Measurements from ENCODE around the gene COX8A. TPM values are rescaled to one million over a fixed set of nuclear protein-coding genes. Genes with fewer than 3 reads are reported as not detected.
A peak's percentile ranks its signal among the peaks of the same experiment; 100 is the strongest.

The COX8A gene
- polyA plus RNA-seq, 3 donors = 354 to 588 (median 526) TPM

GRCh38 chr11:63938479-63939396 is 35.7 kb upstream of the COX8A start, which contains the start of gene NAA40:
TSS of gene NAA40 (plus strand) at chr11:63939002. CDS start at chr11:63939097, 95 bp downstream.
- Mint-ChIP-seq H3K27ac (peak within 1 kb of the TSS; percentile 42 to 88 (median 69)), H3K4me1 (peaks cover 35% of the 10 kb centered on the region), H3K27me3 (ENCODE audit: low read depth in 3 of 3) (peaks cover 6 to 13% (median 12%) of the 10 kb centered on the region in 3 donors), H3K9me3 (no peaks in the 10 kb centered on the region), H3K36me3 (no peaks in the 10 kb centered on the region), H3K4me3 (peak within 1 kb of the TSS; percentile 87 to 95)
- Histone ChIP-seq H2AFZ (ENCODE audit: insufficient read depth, low read depth, low read length, poor library complexity, severe bottlenecking) (peak within 1 kb of the TSS; percentile 91), H3K79me2 (ENCODE audit: insufficient read depth, low read length) (peaks cover 30% of the 10 kb centered on the region), H3K4me2 (replicated peaks; ENCODE audit: extremely low read depth, low read length, poor library complexity, severe bottlenecking) (peak within 1 kb of the TSS; percentile 100), H3K36me3 (replicated peaks in 1 of 2; ENCODE audit: control insufficient read depth in 1 of 2, insufficient read depth in 2 of 2, low read length in 2 of 2) (no peaks in the 10 kb centered on the region), H3K9me3 (replicated peaks in 1 of 2; ENCODE audit: control insufficient read depth in 1 of 2, insufficient read depth in 1 of 2, low read length in 2 of 2) (no peaks in the 10 kb centered on the region), H3K4me3 (replicated peaks in 1 of 3; ENCODE audit: low read depth in 2 of 3, low read length in 3 of 3) (peak within 1 kb of the TSS; percentile 54 to 90 (median 71)), H3K4me1 (ENCODE audit: control insufficient read depth in 1 of 2, insufficient read depth in 2 of 2, low read length in 2 of 2) (peaks cover 35 to 36% of the 10 kb centered on the region in 2 donors), H4K20me1 (ENCODE audit: insufficient read depth, low read length) (no peaks in the 10 kb centered on the region), H3K9ac (ENCODE audit: insufficient read depth, low read length, poor library complexity, severe bottlenecking) (peak within 1 kb of the TSS; percentile 70), H3K27me3 (ENCODE audit: control insufficient read depth in 2 of 2, insufficient read depth in 2 of 2, low read length in 2 of 2) (no peaks in the 10 kb centered on the region), H3K27ac (ENCODE audit: low read depth in 1 of 2, low read length in 2 of 2) (peak within 1 kb of the TSS in 1 of 2 donors; percentile 67)
- TF ChIP-seq CTCF (IDR thresholded peaks at IDR 0.05) = no peak
- peak; percentile 79 to 87 (median 85) for DNase-seq
- intact Hi-C loops (cut with micrococcal nuclease) = loop anchor here in 1 of 2 donors (2.0 kb wide), 1 partner anchor 98 kb away; no protein-coding TSS in a partner anchor
- WGBS (ENCODE audit: insufficient coverage) = 0% methylated on average over 53 of the region's 92 CpGs

- Mint-ChIP-seq H3K4me1 (peaks cover 35% of the 10 kb centered on the region), H3K4me3 (peak overlapping the region; percentile 87 to 95), H3K36me3 (no peaks in the 10 kb centered on the region), H3K27ac (peak overlapping the region in 6 of 7 donors; percentile 42 to 88 (median 74)), H3K9me3 (no peaks in the 10 kb centered on the region), H3K27me3 (ENCODE audit: low read depth in 3 of 3) (peaks cover 6 to 13% (median 12%) of the 10 kb centered on the region in 3 donors)
- peak in 2 of 3 donors; percentile 14 to 22 for DNase-seq
- peak overlapping the region; percentile 100 for H3K4me2 ChIP-seq (replicated peaks; ENCODE audit: extremely low read depth, low read length, poor library complexity, severe bottlenecking)
- intact Hi-C loops (cut with micrococcal nuclease) = loop anchor here in 1 of 2 donors (2.0 kb wide), 1 partner anchor 99 kb away; no protein-coding TSS in a partner anchor
- peak overlapping the region; percentile 82 for H2AFZ ChIP-seq (ENCODE audit: insufficient read depth, low read depth, low read length, poor library complexity, severe bottlenecking)
- 0% methylated on average over 17 of the region's 26 CpGs for WGBS (ENCODE audit: insufficient coverage)
- no peaks in the 10 kb centered on the region for H3K36me3 ChIP-seq (replicated peaks in 1 of 2; ENCODE audit: control insufficient read depth in 1 of 2, insufficient read depth in 2 of 2, low read length in 2 of 2)
- H3K27me3 ChIP-seq (ENCODE audit: control insufficient read depth in 2 of 2, insufficient read depth in 2 of 2, low read length in 2 of 2) = no peaks in the 10 kb centered on the region
- H3K4me1 ChIP-seq (ENCODE audit: control insufficient read depth in 1 of 2, insufficient read depth in 2 of 2, low read length in 2 of 2) = peaks cover 35 to 36% of the 10 kb centered on the region in 2 donors
- H3K9ac ChIP-seq (ENCODE audit: insufficient read depth, low read length, poor library complexity, severe bottlenecking) = peak overlapping the region; percentile 70
- H3K27ac ChIP-seq (ENCODE audit: low read depth in 1 of 2, low read length in 2 of 2) = peak overlapping the region in 1 of 2 donors; percentile 67
- no peak for TF ChIP-seq CTCF (IDR thresholded peaks at IDR 0.05)
- H3K79me2 ChIP-seq (ENCODE audit: insufficient read depth, low read length) = peaks cover 37% of the 10 kb centered on the region
- no peaks in the 10 kb centered on the region for H4K20me1 ChIP-seq (ENCODE audit: insufficient read depth, low read length)
- H3K4me3 ChIP-seq (replicated peaks in 1 of 3; ENCODE audit: low read depth in 2 of 3, low read length in 3 of 3) = peak overlapping the region; percentile 54 to 90 (median 71)
- no peaks in the 10 kb centered on the region for H3K9me3 ChIP-seq (replicated peaks in 1 of 2; ENCODE audit: control insufficient read depth in 1 of 2, insufficient read depth in 1 of 2, low read length in 2 of 2)
Observed at GRCh38 chr11:63939397-63939891, 35.0 kb upstream of the COX8A start.
